ENCODE results near the gene SPATA6.

- TF ChIP-seq EZH2 (IDR thresholded peaks at IDR 0.05; ENCODE audit: borderline replicate concordance, low read length) (no peak), CTCF (IDR thresholded peaks at IDR 0.05; ENCODE audit: low read length) (no peak)
Observed at GRCh38 chr1:48246727-48247126, 225.3 kb downstream of the SPATA6 start.

All from OCI-LY1 (cell line).